Activated T-cell treated with anti-CD3 and anti-CD28 coated beads, Interleukin-2, amount 50 U/mL, for 4 hours (primary cell): ENCODE results near the gene STOM. TPM values are rescaled to one million over a fixed set of nuclear protein-coding genes. Genes with fewer than 3 reads are reported as not detected.

Source experiments
- ATAC-seq, 2 donors: fragments of 200-7000 bp; cut with Tn5 transposase; one replicate each; pipeline ENCODE4 v1.10.0; 2021
- DNase-seq: peaks from one replicate; pipeline ENCODE4 v3.0.0-alpha.2; 2020
- H3K27me3 Mint-ChIP-seq: one replicate; pipeline ENCODE4 v1.8.0; 2021; ENCODE audit warnings: low read depth, mixed read lengths
- H3K36me3 Mint-ChIP-seq: one replicate; pipeline ENCODE4 v1.8.0; 2022; ENCODE audit warnings: mixed read lengths; ENCODE audit not compliant: insufficient read depth
- H3K4me1 Mint-ChIP-seq: one replicate; pipeline ENCODE4 v1.8.0; 2021; ENCODE audit warnings: low read depth, mixed read lengths
- H3K4me3 Mint-ChIP-seq: one replicate; pipeline ENCODE4 v1.8.0; 2021; ENCODE audit warnings: mild to moderate bottlenecking, moderate library complexity, mixed read lengths
- H3K9me3 Mint-ChIP-seq: one replicate; pipeline ENCODE4 v1.8.0; 2021; ENCODE audit warnings: mixed read lengths
- total RNA-seq, 3 donors: library from RNA; stranded (reverse); gene quantifications; one replicate each; pipeline ENCODE4 v1.2.1, GENCODE V29; 2021

STOM gene
- total RNA-seq, 3 donors from 2014 or later, result 41.9 to 46.8 (median 46.7) TPM

- Mint-ChIP-seq H3K27me3 (no peaks in the 10 kb centered on the region), H3K4me1 (no peaks in the 10 kb centered on the region), H3K9me3 (no peaks in the 10 kb centered on the region), H3K36me3 (peaks cover 10% of the 10 kb centered on the region), H3K4me3 (no peak overlapping the region)
- no peak for DNase-seq
- ATAC-seq, result no peak
Measured at GRCh38 chr9:121313458-121314152, 56.4 kb downstream of the STOM start.

- Mint-ChIP-seq H3K4me1 (no peaks in the 10 kb centered on the region), H3K36me3 (peaks cover 10% of the 10 kb centered on the region), H3K9me3 (no peaks in the 10 kb centered on the region), H3K27me3 (no peaks in the 10 kb centered on the region), H3K4me3 (no peak overlapping the region)
- DNase-seq, result no peak
- no peak for ATAC-seq
Measured at GRCh38 chr9:121312169-121312568, 57.9 kb downstream of the STOM start.

GRCh38 chr9:121310571-121310970 lies 59.5 kb downstream of the STOM start:
- Mint-ChIP-seq H3K36me3 (peaks cover 10% of the 10 kb centered on the region), H3K4me3 (no peak overlapping the region), H3K4me1 (no peaks in the 10 kb centered on the region), H3K27me3 (no peaks in the 10 kb centered on the region), H3K9me3 (no peaks in the 10 kb centered on the region)
- DNase-seq (no peak), ATAC-seq (no peak)

GRCh38 chr9:121309833-121310425 lies 60.1 kb downstream of the STOM start:
- Mint-ChIP-seq H3K9me3 (no peaks in the 10 kb centered on the region), H3K4me1 (no peaks in the 10 kb centered on the region), H3K36me3 (peaks cover 10% of the 10 kb centered on the region), H3K4me3 (no peak overlapping the region), H3K27me3 (no peaks in the 10 kb centered on the region)
- no peak for ATAC-seq
- DNase-seq, result no peak

- Mint-ChIP-seq H3K4me1 (no peaks in the 10 kb centered on the region), H3K9me3 (no peaks in the 10 kb centered on the region), H3K27me3 (no peaks in the 10 kb centered on the region), H3K36me3 (peaks cover 10% of the 10 kb centered on the region), H3K4me3 (no peak overlapping the region)
- DNase-seq, result no peak
- no peak for ATAC-seq
Measured at GRCh38 chr9:121309171-121309570, 60.9 kb downstream of the STOM start.

GRCh38 chr9:121308765-121309164 lies 61.3 kb downstream of the STOM start:
- Mint-ChIP-seq H3K4me1 (no peaks in the 10 kb centered on the region), H3K27me3 (no peaks in the 10 kb centered on the region), H3K4me3 (no peak overlapping the region), H3K9me3 (no peaks in the 10 kb centered on the region), H3K36me3 (peaks cover 5% of the 10 kb centered on the region)
- DNase-seq (no peak), ATAC-seq (no peak)

GRCh38 chr9:121307976-121308375 lies 62.1 kb downstream of the STOM start:
- no peaks in the 10 kb centered on the region for H3K27me3 Mint-ChIP-seq
- peaks cover 5% of the 10 kb centered on the region for H3K36me3 Mint-ChIP-seq
- no peak for DNase-seq
- no peak for ATAC-seq
- H3K4me1 Mint-ChIP-seq, result no peaks in the 10 kb centered on the region
- no peak overlapping the region for H3K4me3 Mint-ChIP-seq
- H3K9me3 Mint-ChIP-seq, result no peaks in the 10 kb centered on the region

- no peaks in the 10 kb centered on the region for H3K9me3 Mint-ChIP-seq
- peaks cover 2% of the 10 kb centered on the region for H3K4me1 Mint-ChIP-seq
- ATAC-seq (no peak), DNase-seq (no peak)
- peaks cover 4% of the 10 kb centered on the region for H3K36me3 Mint-ChIP-seq
- peaks cover 3% of the 10 kb centered on the region for H3K27me3 Mint-ChIP-seq
- H3K4me3 Mint-ChIP-seq, result no peak overlapping the region
Measured at GRCh38 chr9:121305269-121305994, 64.6 kb downstream of the STOM start.

GRCh38 chr9:121304707-121305106 lies 65.3 kb downstream of the STOM start:
- no peak overlapping the region for H3K4me3 Mint-ChIP-seq
- H3K9me3 Mint-ChIP-seq, result no peaks in the 10 kb centered on the region
- peaks cover under 1% of the 10 kb centered on the region for H3K36me3 Mint-ChIP-seq
- DNase-seq (no peak), ATAC-seq (no peak)
- peaks cover 9% of the 10 kb centered on the region for H3K27me3 Mint-ChIP-seq
- peaks cover 7% of the 10 kb centered on the region for H3K4me1 Mint-ChIP-seq

GRCh38 chr9:121303456-121304451 lies 66.3 kb downstream of the STOM start:
- H3K9me3 Mint-ChIP-seq, result no peaks in the 10 kb centered on the region
- no peak for DNase-seq
- H3K36me3 Mint-ChIP-seq, result no peaks in the 10 kb centered on the region
- no peak overlapping the region for H3K4me3 Mint-ChIP-seq
- no peak for ATAC-seq
- peaks cover 11% of the 10 kb centered on the region for H3K27me3 Mint-ChIP-seq
- H3K4me1 Mint-ChIP-seq, result peaks cover 13% of the 10 kb centered on the region

- no peaks in the 10 kb centered on the region for H3K36me3 Mint-ChIP-seq
- peaks cover 12% of the 10 kb centered on the region for H3K27me3 Mint-ChIP-seq
- H3K9me3 Mint-ChIP-seq, result no peaks in the 10 kb centered on the region
- ATAC-seq, result no peak
- H3K4me3 Mint-ChIP-seq, result no peak overlapping the region
- DNase-seq, result no peak
- peaks cover 17% of the 10 kb centered on the region for H3K4me1 Mint-ChIP-seq
Measured at GRCh38 chr9:121302786-121303185, 67.3 kb downstream of the STOM start.

- Mint-ChIP-seq H3K9me3 (no peaks in the 10 kb centered on the region), H3K27me3 (peaks cover 12% of the 10 kb centered on the region), H3K36me3 (no peaks in the 10 kb centered on the region), H3K4me3 (no peak overlapping the region), H3K4me1 (peaks cover 17% of the 10 kb centered on the region)
- DNase-seq, result no peak
- no peak for ATAC-seq
Measured at GRCh38 chr9:121302341-121302740, 67.7 kb downstream of the STOM start.

- DNase-seq (no peak), ATAC-seq (no peak)
- Mint-ChIP-seq H3K36me3 (no peaks in the 10 kb centered on the region), H3K4me1 (peaks cover 17% of the 10 kb centered on the region), H3K4me3 (no peak overlapping the region), H3K9me3 (no peaks in the 10 kb centered on the region), H3K27me3 (peaks cover 12% of the 10 kb centered on the region)
Measured at GRCh38 chr9:121301881-121302286, 68.2 kb downstream of the STOM start.
